Measurements from ENCODE around the gene VAV1.

GRCh38 chr19:6767357-6768235, 4.9 kb upstream of the VAV1 start, which contains the start of gene SH2D3A:
- TF ChIP-seq POLR2AphosphoS5 (IDR thresholded peaks at IDR 0.05; ENCODE audit: low read depth): peak; percentile 17
- TF ChIP-seq, protein P1, sequence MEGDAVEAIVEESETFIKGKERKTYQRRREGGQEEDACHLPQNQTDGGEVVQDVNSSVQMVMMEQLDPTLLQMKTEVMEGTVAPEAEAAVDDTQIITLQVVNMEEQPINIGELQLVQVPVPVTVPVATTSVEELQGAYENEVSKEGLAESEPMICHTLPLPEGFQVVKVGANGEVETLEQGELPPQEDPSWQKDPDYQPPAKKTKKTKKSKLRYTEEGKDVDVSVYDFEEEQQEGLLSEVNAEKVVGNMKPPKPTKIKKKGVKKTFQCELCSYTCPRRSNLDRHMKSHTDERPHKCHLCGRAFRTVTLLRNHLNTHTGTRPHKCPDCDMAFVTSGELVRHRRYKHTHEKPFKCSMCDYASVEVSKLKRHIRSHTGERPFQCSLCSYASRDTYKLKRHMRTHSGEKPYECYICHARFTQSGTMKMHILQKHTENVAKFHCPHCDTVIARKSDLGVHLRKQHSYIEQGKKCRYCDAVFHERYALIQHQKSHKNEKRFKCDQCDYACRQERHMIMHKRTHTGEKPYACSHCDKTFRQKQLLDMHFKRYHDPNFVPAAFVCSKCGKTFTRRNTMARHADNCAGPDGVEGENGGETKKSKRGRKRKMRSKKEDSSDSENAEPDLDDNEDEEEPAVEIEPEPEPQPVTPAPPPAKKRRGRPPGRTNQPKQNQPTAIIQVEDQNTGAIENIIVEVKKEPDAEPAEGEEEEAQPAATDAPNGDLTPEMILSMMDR (conservative IDR thresholded peaks at IDR 0.05; ENCODE audit: low read depth in 2 of 2): no peak
- TF ChIP-seq EZH2 (IDR thresholded peaks at IDR 0.05; ENCODE audit: low read depth, unreplicated experiment): no peak
- TF ChIP-seq REST (IDR thresholded peaks at IDR 0.05; ENCODE audit: unreplicated experiment): no peak

Measured in GM23338 (cell line).